ENCODE results near the gene EPHB2.

Gene EPHB2

GRCh38 chr1:22786101-22786500 is 75.5 kb downstream of the EPHB2 start:
- H3K36me3 Mint-ChIP-seq (ENCODE audit: low read depth), result no peaks in the 10 kb centered on the region
- no peak overlapping the region for H3K27ac Mint-ChIP-seq
- no peaks in the 10 kb centered on the region for H3K9me3 Mint-ChIP-seq
- no peaks in the 10 kb centered on the region for H3K27me3 Mint-ChIP-seq
- H3K4me1 Mint-ChIP-seq (ENCODE audit: low read depth), result no peaks in the 10 kb centered on the region
- H3K4me3 Mint-ChIP-seq, result no peak overlapping the region

DNA sequence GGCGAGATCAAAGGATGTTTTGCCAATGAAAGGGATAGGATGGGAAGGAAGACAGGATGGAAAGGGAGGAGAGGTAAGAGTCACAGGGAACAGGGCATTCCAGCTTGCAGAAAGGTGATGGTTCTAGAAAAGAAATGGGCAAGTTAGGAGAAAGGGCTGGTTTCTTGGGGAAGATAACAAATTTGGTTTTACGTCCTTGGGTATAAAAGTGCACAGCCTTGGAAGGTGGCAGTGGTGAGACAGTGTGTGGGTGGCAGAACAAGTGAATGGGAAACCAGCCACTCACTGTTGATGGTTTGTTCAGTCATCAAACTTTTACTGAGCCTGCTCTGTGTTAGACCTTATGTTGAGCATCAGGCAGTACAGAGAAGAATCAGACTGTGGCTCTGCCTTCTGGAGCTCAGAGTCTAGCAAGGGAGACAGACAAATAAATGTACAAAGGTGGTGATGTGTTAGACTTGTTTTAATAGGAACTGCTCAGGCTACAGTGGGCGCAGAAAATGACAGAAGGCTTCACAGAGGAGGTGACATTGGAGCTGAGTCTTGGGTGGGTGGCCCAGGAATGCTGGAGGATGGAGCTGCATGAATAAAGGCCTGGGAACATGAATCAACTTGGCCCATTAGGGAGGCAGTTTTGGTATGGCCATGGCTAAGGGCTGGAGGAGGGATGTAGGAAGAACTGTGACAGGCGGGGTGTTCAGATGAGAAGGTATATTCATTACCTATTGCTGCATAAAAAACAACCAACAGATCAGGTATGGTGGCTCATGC is 76.3 kb downstream of the EPHB2 start:
- no peaks in the 10 kb centered on the region for H3K27me3 Mint-ChIP-seq

GRCh38 chr1:22787636-22788035 is 77.0 kb downstream of the EPHB2 start:
- H3K9me3 Mint-ChIP-seq, result no peaks in the 10 kb centered on the region
- H3K27me3 Mint-ChIP-seq, result peaks cover 3% of the 10 kb centered on the region
- no peaks in the 10 kb centered on the region for H3K4me1 Mint-ChIP-seq (ENCODE audit: low read depth)
- no peak overlapping the region for H3K27ac Mint-ChIP-seq
- H3K36me3 Mint-ChIP-seq (ENCODE audit: low read depth), result no peaks in the 10 kb centered on the region
- H3K4me3 Mint-ChIP-seq, result no peak overlapping the region

More for the DNA sequence above, 76.3 kb downstream of the EPHB2 start:
- Mint-ChIP-seq H3K9me3 (no peaks in the 10 kb centered on the region), H3K36me3 (ENCODE audit: low read depth) (no peaks in the 10 kb centered on the region), H3K27ac (no peak overlapping the region), H3K4me1 (ENCODE audit: low read depth) (no peaks in the 10 kb centered on the region), H3K4me3 (no peak overlapping the region)

GRCh38 chr1:22788254-22788661 is 77.6 kb downstream of the EPHB2 start:
- Mint-ChIP-seq H3K27ac (no peak overlapping the region), H3K27me3 (peaks cover 3% of the 10 kb centered on the region), H3K4me3 (no peak overlapping the region), H3K36me3 (ENCODE audit: low read depth) (no peaks in the 10 kb centered on the region), H3K4me1 (ENCODE audit: low read depth) (no peaks in the 10 kb centered on the region), H3K9me3 (no peaks in the 10 kb centered on the region)

GRCh38 chr1:22789356-22789994 is 78.8 kb downstream of the EPHB2 start:
- no peaks in the 10 kb centered on the region for H3K9me3 Mint-ChIP-seq
- H3K4me3 Mint-ChIP-seq, result no peak overlapping the region
- no peaks in the 10 kb centered on the region for H3K4me1 Mint-ChIP-seq (ENCODE audit: low read depth)
- no peak overlapping the region for H3K27ac Mint-ChIP-seq
- H3K27me3 Mint-ChIP-seq, result peaks cover 3% of the 10 kb centered on the region
- no peaks in the 10 kb centered on the region for H3K36me3 Mint-ChIP-seq (ENCODE audit: low read depth)

GRCh38 chr1:22790232-22791008 is 79.8 kb downstream of the EPHB2 start:
- H3K27me3 Mint-ChIP-seq, result peaks cover 3% of the 10 kb centered on the region
- no peak overlapping the region for H3K4me3 Mint-ChIP-seq
- H3K27ac Mint-ChIP-seq, result no peak overlapping the region
- no peaks in the 10 kb centered on the region for H3K36me3 Mint-ChIP-seq (ENCODE audit: low read depth)
- no peaks in the 10 kb centered on the region for H3K4me1 Mint-ChIP-seq (ENCODE audit: low read depth)
- no peaks in the 10 kb centered on the region for H3K9me3 Mint-ChIP-seq

DNA sequence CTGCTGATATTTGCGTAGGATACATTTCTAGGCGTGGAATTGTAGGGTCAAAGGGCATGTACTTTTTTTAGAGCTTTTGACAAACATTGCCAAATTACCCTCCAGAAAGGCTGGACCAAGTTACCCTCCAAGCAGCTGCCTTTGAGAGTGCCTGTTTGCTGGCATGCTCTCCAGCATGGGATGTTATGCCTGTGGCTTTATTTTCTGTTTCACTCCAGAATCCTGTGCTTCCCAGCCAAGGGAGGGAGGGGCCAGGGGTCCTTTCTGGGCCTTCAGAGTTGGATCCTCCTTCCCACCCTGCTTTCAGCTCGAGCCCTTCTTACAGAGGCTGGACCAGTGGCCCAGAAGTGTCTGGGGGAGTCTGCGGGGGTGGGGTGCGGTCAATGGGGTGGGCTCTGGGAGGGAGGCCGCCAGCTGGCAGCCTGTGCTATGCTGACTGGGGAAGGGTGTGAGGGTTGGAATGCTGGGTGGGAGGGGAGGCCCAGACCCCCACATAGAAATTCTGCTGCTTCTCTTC is 81.2 kb downstream of the EPHB2 start:
- H3K27me3 Mint-ChIP-seq, result peaks cover 3% of the 10 kb centered on the region
- no peaks in the 10 kb centered on the region for H3K4me1 Mint-ChIP-seq (ENCODE audit: low read depth)
- H3K9me3 Mint-ChIP-seq, result no peaks in the 10 kb centered on the region
- H3K27ac Mint-ChIP-seq, result no peak overlapping the region
- no peak overlapping the region for H3K4me3 Mint-ChIP-seq
- no peaks in the 10 kb centered on the region for H3K36me3 Mint-ChIP-seq (ENCODE audit: low read depth)

GRCh38 chr1:22792396-22793160 is 81.9 kb downstream of the EPHB2 start:
- Mint-ChIP-seq H3K27ac (no peak overlapping the region), H3K36me3 (ENCODE audit: low read depth) (no peaks in the 10 kb centered on the region), H3K27me3 (peaks cover 3% of the 10 kb centered on the region), H3K9me3 (no peaks in the 10 kb centered on the region), H3K4me3 (no peak overlapping the region), H3K4me1 (ENCODE audit: low read depth) (no peaks in the 10 kb centered on the region)

- H3K4me3 Mint-ChIP-seq, result no peak overlapping the region
- H3K36me3 Mint-ChIP-seq (ENCODE audit: low read depth), result no peaks in the 10 kb centered on the region
- H3K9me3 Mint-ChIP-seq, result no peaks in the 10 kb centered on the region
- H3K27me3 Mint-ChIP-seq, result peaks cover 3% of the 10 kb centered on the region
- no peaks in the 10 kb centered on the region for H3K4me1 Mint-ChIP-seq (ENCODE audit: low read depth)
- no peak overlapping the region for H3K27ac Mint-ChIP-seq
Measured at GRCh38 chr1:22793647-22794046, 83.0 kb downstream of the EPHB2 start.

DNA sequence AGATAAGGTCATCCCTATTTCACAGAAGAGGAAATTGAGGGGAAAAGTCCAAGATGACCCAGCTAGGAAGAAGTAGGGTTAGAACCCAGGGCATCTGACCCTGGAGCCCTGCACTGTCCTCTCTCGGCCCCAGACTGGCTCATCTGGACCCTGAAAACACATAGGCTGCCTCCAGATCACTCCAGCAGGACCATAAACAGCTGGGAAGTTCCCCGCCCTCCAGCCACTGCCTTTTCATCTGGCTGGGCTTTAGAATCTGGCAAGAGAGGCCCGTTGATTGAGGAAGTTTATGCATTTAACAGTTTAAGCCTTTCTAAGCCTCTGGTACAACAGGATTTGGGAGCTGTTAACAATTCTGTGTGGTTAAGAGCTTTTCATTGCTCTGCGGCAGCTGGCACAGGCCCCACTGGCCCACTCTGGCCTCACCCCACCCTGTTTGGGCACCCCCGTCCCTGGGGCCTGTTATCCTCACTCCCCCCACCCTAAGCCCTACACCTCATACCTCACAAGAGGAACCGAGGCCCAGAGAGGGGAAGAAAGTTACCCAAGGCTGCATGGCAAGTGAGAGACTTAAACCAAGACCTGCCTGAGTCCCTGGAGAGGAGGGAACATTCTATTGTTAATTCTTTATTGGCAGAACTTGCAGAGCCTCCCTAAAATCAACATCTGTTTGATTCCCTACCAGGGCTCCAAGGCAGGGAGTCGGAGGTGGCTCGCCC is 84.2 kb downstream of the EPHB2 start:
- H3K9me3 Mint-ChIP-seq, result no peaks in the 10 kb centered on the region
- H3K27me3 Mint-ChIP-seq, result peaks cover 3% of the 10 kb centered on the region
- H3K27ac Mint-ChIP-seq, result no peak overlapping the region
- no peak overlapping the region for H3K4me3 Mint-ChIP-seq
- no peaks in the 10 kb centered on the region for H3K4me1 Mint-ChIP-seq (ENCODE audit: low read depth)
- no peaks in the 10 kb centered on the region for H3K36me3 Mint-ChIP-seq (ENCODE audit: low read depth)

- Mint-ChIP-seq H3K4me1 (ENCODE audit: low read depth) (no peaks in the 10 kb centered on the region), H3K4me3 (no peak overlapping the region), H3K9me3 (no peaks in the 10 kb centered on the region), H3K27me3 (peaks cover 3% of the 10 kb centered on the region), H3K27ac (no peak overlapping the region), H3K36me3 (ENCODE audit: low read depth) (no peaks in the 10 kb centered on the region)
Measured at GRCh38 chr1:22795366-22795714, 84.7 kb downstream of the EPHB2 start.

GRCh38 chr1:22796642-22797041 is 86.0 kb downstream of the EPHB2 start:
- Mint-ChIP-seq H3K36me3 (ENCODE audit: low read depth) (no peaks in the 10 kb centered on the region), H3K4me1 (ENCODE audit: low read depth) (no peaks in the 10 kb centered on the region), H3K27me3 (peaks cover 3% of the 10 kb centered on the region), H3K27ac (no peak overlapping the region), H3K9me3 (no peaks in the 10 kb centered on the region), H3K4me3 (no peak overlapping the region)

- no peaks in the 10 kb centered on the region for H3K9me3 Mint-ChIP-seq
- H3K27me3 Mint-ChIP-seq, result no peaks in the 10 kb centered on the region
- no peak overlapping the region for H3K27ac Mint-ChIP-seq
- H3K4me3 Mint-ChIP-seq, result no peak overlapping the region
- no peaks in the 10 kb centered on the region for H3K4me1 Mint-ChIP-seq (ENCODE audit: low read depth)
- H3K36me3 Mint-ChIP-seq (ENCODE audit: low read depth), result no peaks in the 10 kb centered on the region
Measured at GRCh38 chr1:22798083-22798482, 87.4 kb downstream of the EPHB2 start.

- Mint-ChIP-seq H3K9me3 (no peaks in the 10 kb centered on the region), H3K4me3 (no peak overlapping the region), H3K27ac (no peak overlapping the region), H3K36me3 (ENCODE audit: low read depth) (no peaks in the 10 kb centered on the region), H3K27me3 (no peaks in the 10 kb centered on the region), H3K4me1 (ENCODE audit: low read depth) (no peaks in the 10 kb centered on the region)
Measured at GRCh38 chr1:22799971-22800370, 89.3 kb downstream of the EPHB2 start.

All from stimulated activated naive CD8-positive, alpha-beta T cell treated with anti-CD3 and anti-CD28 coated beads, Interleukin-15, Interleukin-2, amounts not matched to agents 100 ng/mL and 50 ng/mL, for 24 hours (primary cell).